BLaER1 (cell line): ENCODE measurements around the gene PODXL.
"Not testable (repeated sequence)": the region's sequence is repeated elsewhere in the genome, so short reads cannot be mapped to it uniquely, and the experiment has no call there.

Experiments used
- H3K27ac ChIP-seq: shearing (Covaris generic); formaldehyde crosslinking; 2 replicates; pipeline ENCODE4 v1.8.1; 2022
- H3K27me3 ChIP-seq: shearing (Covaris generic); formaldehyde crosslinking; 2 replicates; pipeline ENCODE4 v1.8.1; 2022
- H3K36me3 ChIP-seq: shearing (Covaris generic); formaldehyde crosslinking; 2 replicates; pipeline ENCODE4 v1.8.1; 2022
- H3K4me1 ChIP-seq: shearing (Covaris generic); formaldehyde crosslinking; 2 replicates; pipeline ENCODE4 v1.8.1; 2022
- H3K4me2 ChIP-seq: shearing (Covaris generic); formaldehyde crosslinking; 2 replicates; pipeline ENCODE4 v1.8.1; 2022
- H3K4me3 ChIP-seq: shearing (Covaris generic); formaldehyde crosslinking; 2 replicates; pipeline ENCODE4 v1.8.1; 2022
- H3K9ac ChIP-seq: shearing (Covaris generic); formaldehyde crosslinking; 2 replicates; pipeline ENCODE4 v1.8.1; 2022
- H3K9me3 ChIP-seq: shearing (Covaris generic); formaldehyde crosslinking; 2 replicates; pipeline ENCODE4 v1.8.1; 2022
- H4K20me1 ChIP-seq: shearing (Covaris generic); formaldehyde crosslinking; 2 replicates; pipeline ENCODE4 v1.8.1; 2022
- Cebpa-rat ChIP-seq: shearing (Covaris generic); IDR thresholded peaks from 2 replicates; pipeline ENCODE4 v1.8.1; 2022

Gene PODXL

DNA sequence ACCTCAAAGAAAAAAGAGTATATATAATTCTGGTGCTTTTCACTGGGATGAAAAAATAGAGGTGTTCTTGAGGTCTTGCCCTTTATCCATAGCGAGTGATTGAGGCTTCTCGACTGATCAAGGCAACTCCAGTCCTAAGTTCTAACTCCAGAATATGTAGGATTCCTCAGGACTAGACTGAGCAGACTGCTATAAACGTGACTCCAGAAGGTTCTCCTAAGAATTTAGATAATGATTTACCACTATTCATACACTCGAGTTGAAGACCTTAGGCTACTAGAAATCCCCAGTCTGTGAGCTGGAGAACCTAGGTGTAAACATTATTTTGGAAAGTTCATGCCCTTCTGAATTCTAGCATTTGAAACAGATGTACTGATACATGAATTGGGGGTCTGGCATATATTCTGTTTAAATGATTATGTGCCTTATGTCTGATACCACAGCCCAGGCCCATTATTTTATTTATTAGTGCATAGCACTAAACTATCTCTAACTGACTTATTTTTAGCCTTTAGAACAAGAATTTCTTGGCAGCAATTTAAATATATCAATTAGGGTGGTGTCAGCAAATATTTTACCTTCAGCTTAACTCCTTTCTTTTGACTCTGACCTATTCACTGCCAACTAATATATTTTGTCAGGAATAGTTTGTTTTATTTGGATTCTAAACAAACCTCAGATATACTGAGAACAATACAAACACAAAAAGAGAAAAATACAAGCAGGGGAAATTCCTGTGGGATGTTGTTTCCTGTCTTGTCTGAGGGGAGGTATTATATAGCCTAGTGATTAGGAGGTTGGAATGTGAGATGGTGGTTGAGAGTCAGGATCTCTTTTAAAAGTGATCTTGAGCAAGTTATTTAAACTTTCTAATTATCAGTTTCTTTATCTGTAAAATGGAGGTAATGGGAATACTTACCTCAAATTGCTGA, 75.8 kb downstream of the PODXL start:
- Histone ChIP-seq H3K4me3 (no peak overlapping the region), H3K9me3 (no peaks in the 10 kb centered on the region), H3K9ac (no peak overlapping the region), H4K20me1 (no peaks in the 10 kb centered on the region), H3K36me3 (peaks cover 41% of the 10 kb centered on the region), H3K4me2 (no peak overlapping the region), H3K4me1 (no peaks in the 10 kb centered on the region), H3K27me3 (no peaks in the 10 kb centered on the region), H3K27ac (no peak overlapping the region)
- TF ChIP-seq Cebpa-rat = no peak

DNA sequence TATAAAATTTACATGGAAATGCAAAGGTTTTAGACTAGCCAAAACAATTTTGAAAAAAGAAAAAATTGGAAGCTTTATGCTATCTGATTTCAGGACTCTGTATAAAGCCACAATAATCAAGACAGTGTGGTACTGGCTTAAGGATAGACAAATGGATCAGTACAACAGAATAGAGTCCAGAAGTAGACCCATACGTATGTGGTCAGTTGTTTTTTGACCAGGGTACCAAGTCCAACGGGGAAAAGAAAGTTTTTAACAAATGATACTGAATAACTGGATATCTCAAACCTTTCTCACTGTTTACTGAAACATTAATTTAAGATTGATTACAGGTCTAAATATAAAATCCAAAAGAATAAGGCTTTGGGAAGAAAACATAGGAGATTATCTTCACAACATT, 79.7 kb downstream of the PODXL start:
- H3K27me3 ChIP-seq = no peaks in the 10 kb centered on the region
- TF ChIP-seq Cebpa-rat = no peak
- peaks cover 48% of the 10 kb centered on the region for H3K36me3 ChIP-seq
- no peak overlapping the region for H3K4me3 ChIP-seq
- no peak overlapping the region for H3K9ac ChIP-seq
- no peaks in the 10 kb centered on the region for H4K20me1 ChIP-seq
- H3K4me1 ChIP-seq = no peaks in the 10 kb centered on the region
- no peaks in the 10 kb centered on the region for H3K9me3 ChIP-seq
- H3K4me2 ChIP-seq = no peak overlapping the region
- H3K27ac ChIP-seq = no peak overlapping the region

DNA sequence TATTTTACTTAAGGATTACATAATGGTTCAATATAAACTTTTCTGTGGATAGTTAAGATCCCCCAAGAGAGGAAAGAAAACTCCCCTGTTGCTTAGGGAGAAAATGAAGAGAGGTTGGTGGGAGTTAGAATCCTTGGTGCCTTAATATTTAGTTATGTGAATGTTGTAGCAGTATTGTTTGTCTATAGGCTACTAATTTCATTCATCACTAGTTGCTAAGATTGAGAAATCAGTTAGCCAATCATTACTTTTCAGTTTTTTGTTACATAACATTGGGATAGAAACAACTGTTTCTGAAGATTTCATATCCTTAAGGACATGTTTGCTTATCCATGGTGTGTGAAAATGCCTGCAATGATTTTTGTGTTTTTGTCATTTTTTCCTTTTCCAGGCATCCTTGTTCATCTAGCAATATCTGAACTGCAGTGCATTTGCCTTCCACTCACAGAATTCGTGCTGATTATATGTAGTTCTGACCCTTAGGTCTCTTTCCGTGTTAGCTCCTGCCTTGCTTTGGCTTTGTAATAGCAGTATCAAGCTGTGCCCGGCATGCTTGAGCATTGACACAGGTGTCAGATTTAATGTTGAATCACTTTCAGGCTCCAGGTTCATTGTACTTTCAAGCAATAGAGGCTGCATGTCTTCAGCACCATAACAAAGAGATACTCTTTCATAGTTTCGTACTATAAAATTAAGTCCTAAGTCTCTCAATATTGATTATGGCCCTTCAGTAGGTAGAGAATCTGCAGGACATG, 85.0 kb downstream of the PODXL start:
- H4K20me1 ChIP-seq = no peaks in the 10 kb centered on the region

DNA sequence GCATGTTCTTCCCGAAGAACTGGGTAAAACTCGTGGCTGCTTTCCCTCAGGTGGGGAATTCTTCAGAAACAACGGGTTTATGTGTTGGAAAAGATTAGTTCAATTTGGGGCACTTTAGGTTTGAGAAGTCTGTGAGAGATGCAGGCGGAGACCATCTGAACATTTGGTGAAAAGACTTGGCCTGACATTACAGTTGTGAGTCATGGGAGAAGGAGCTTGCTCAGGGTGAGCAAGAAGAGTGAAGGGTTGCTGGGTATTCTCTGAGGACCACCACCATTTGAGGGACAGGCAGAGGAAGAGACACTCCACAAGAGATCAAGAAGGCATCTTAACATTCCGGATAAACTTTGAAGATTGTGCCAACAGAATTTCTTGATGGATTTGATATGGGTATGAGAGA, 88.6 kb downstream of the PODXL start:
- Histone ChIP-seq H3K36me3 (peaks cover 95% of the 10 kb centered on the region), H4K20me1 (no peaks in the 10 kb centered on the region), H3K9me3 (peaks cover under 1% of the 10 kb centered on the region; the same call in 1 of the 2 replicates), H3K27ac (no peak overlapping the region), H3K9ac (no peak overlapping the region), H3K27me3 (no peaks in the 10 kb centered on the region), H3K4me2 (no peak overlapping the region), H3K4me3 (no peak overlapping the region), H3K4me1 (peaks cover 1% of the 10 kb centered on the region; the same call in 1 of the 2 replicates)
- TF ChIP-seq Cebpa-rat = no peak

More for the DNA sequence above, 85.0 kb downstream of the PODXL start:
- no peak overlapping the region for H3K27ac ChIP-seq
- no peaks in the 10 kb centered on the region for H3K9me3 ChIP-seq
- H3K4me3 ChIP-seq = no peak overlapping the region
- no peak overlapping the region for H3K4me2 ChIP-seq
- peaks cover 81% of the 10 kb centered on the region for H3K36me3 ChIP-seq
- no peaks in the 10 kb centered on the region for H3K27me3 ChIP-seq
- no peak overlapping the region for H3K9ac ChIP-seq
- TF ChIP-seq Cebpa-rat = no peak
- no peaks in the 10 kb centered on the region for H3K4me1 ChIP-seq

DNA sequence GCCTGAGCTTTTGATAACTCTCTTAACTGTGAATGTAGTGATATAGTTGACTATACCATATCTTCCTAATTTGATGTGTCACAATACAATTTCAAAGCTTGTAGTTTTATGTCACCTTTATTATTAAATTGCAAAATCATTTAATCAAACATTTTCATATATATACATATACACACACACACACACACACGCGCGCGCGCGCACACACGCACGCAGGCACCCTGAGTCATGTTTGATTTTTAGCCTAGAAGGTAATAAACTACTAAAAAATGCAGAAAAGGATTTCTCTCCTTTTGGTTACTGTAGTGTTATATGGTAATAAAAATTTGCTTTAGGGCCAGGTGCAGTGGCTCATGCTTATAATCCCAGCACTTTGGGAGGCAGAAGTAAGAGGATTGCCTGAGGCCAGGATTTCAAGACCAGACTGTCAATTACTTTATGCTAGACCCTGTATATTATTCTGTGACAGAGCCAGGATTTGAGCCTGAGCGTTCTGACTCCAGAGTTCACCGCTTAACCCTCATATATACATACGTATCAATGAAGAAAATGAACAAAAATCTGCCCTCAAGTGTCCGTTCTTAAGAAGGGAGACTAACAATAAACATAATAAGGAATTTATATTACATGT, 89.6 kb downstream of the PODXL start:
- H3K4me3 ChIP-seq = no peak overlapping the region
- no peak overlapping the region for H3K27ac ChIP-seq
- no peak overlapping the region for H3K4me2 ChIP-seq
- peaks cover 4% of the 10 kb centered on the region; the same call in 1 of the 2 replicates for H3K4me1 ChIP-seq
- TF ChIP-seq Cebpa-rat = no peak
- H3K27me3 ChIP-seq = no peaks in the 10 kb centered on the region
- no peak overlapping the region for H3K9ac ChIP-seq
- peaks cover 3% of the 10 kb centered on the region; the same call in 1 of the 2 replicates for H3K9me3 ChIP-seq
- H4K20me1 ChIP-seq = no peaks in the 10 kb centered on the region
- H3K36me3 ChIP-seq = peaks cover 97% of the 10 kb centered on the region

DNA sequence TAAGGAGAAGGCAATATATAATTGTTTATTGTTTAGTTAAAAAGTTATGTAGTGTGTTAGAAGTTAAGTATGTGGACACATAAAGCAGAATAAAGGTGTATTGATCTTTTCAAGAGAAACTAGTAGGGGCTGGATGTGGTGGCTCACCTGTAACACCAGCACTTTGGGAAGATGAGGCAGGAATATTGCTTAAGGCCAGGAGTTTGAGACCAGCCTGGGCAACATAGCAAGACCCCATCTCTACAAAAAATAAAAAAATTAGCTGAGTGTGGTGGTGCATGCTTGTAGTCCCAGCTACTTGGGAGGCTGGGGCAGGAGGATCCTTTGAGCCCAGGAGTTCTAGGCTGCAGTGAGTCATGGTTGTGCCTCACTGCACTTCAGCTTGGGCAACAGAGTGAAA, 93.7 kb downstream of the PODXL start:
- peaks cover 76% of the 10 kb centered on the region for H3K36me3 ChIP-seq
- not testable (repeated sequence) for H3K9ac ChIP-seq, H3K27me3 ChIP-seq, H3K27ac ChIP-seq, H4K20me1 ChIP-seq, H3K4me3 ChIP-seq, H3K9me3 ChIP-seq, H3K4me1 ChIP-seq, H3K4me2 ChIP-seq

DNA sequence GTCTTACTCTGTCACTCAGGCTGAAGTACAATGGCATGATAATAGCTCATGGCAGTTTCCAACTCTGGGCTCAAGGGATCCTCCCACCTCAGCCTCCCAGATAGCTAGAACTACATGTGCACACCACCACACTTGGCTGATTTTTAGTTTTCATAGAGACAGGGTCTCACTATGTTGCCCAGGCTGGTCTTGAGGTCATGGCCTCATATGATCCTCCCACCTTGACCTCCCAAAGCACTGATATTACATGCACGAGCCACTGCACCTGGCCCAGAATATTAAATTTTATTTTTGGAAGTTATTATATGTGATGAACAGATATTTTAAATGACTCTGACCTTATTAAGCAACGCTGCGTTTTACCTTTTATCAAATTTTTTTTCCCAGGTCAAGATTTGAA, 94.4 kb downstream of the PODXL start:
- H3K27ac ChIP-seq = no peak overlapping the region
- peaks cover 3% of the 10 kb centered on the region; the same call in 1 of the 2 replicates for H3K9me3 ChIP-seq
- no peaks in the 10 kb centered on the region for H3K27me3 ChIP-seq
- no peak for TF ChIP-seq Cebpa-rat
- H3K4me3 ChIP-seq = no peak overlapping the region
- H3K36me3 ChIP-seq = peaks cover 76% of the 10 kb centered on the region
- no peak overlapping the region for H3K4me2 ChIP-seq
- H4K20me1 ChIP-seq = peaks cover 7% of the 10 kb centered on the region; the same call in 1 of the 2 replicates
- H3K4me1 ChIP-seq = peaks cover 4% of the 10 kb centered on the region; the same call in 1 of the 2 replicates
- H3K9ac ChIP-seq = no peak overlapping the region

DNA sequence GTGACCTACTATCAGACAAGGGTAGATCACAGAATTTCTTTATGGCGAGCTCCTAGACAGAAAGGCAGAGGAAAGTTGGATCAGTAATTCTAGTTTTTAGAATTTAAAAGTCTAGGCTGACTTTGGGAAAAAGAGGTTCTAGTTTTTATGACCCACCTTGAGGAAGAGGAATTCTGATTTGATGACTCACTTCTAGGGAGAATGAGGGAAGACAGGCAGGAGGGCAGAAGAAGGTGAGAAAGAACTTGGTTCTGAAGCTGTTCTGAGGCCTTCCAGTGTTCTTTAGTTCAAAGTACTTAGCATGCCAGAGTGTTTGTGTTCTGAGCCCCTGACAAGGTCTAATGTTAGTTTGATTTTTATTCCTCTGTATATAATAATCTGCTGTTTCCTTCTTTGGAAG, 97.2 kb downstream of the PODXL start:
- Histone ChIP-seq H3K36me3 (peaks cover 67% of the 10 kb centered on the region), H3K4me3 (no peak overlapping the region), H3K27me3 (no peaks in the 10 kb centered on the region), H3K4me2 (no peak overlapping the region), H3K4me1 (peaks cover 14% of the 10 kb centered on the region), H3K9ac (no peak overlapping the region), H3K27ac (no peak overlapping the region), H3K9me3 (peaks cover 3% of the 10 kb centered on the region; the same call in 1 of the 2 replicates), H4K20me1 (peaks cover 7% of the 10 kb centered on the region; the same call in 1 of the 2 replicates)
- no peak for TF ChIP-seq Cebpa-rat

DNA sequence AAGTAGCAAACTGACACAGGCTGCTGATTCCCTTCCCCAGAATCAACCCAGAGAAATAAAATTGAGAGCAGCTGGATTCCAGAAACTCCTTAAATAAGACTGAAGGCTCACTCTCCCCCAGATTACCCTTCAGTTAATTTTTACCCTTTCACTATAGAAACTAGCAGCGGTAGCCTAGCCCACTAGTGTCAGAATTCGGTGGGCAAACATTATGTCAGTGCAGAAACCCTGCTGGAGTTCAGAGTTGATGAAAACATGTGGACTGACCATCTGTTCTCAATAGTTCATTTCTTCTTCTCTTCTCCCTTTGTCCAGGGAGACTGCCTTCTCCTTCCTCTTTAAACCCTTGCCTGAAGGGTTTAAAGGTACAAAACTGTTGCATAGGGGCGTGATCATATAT, 100.1 kb downstream of the PODXL start:
- H3K9ac ChIP-seq = no peak overlapping the region
- H3K4me2 ChIP-seq = no peak overlapping the region
- TF ChIP-seq Cebpa-rat = no peak
- H4K20me1 ChIP-seq = peaks cover 7% of the 10 kb centered on the region; the same call in 1 of the 2 replicates
- no peak overlapping the region for H3K4me3 ChIP-seq
- H3K27me3 ChIP-seq = no peaks in the 10 kb centered on the region
- H3K4me1 ChIP-seq = peaks cover 12% of the 10 kb centered on the region
- H3K27ac ChIP-seq = no peak overlapping the region
- peaks cover 49% of the 10 kb centered on the region for H3K36me3 ChIP-seq
- no peaks in the 10 kb centered on the region for H3K9me3 ChIP-seq

DNA sequence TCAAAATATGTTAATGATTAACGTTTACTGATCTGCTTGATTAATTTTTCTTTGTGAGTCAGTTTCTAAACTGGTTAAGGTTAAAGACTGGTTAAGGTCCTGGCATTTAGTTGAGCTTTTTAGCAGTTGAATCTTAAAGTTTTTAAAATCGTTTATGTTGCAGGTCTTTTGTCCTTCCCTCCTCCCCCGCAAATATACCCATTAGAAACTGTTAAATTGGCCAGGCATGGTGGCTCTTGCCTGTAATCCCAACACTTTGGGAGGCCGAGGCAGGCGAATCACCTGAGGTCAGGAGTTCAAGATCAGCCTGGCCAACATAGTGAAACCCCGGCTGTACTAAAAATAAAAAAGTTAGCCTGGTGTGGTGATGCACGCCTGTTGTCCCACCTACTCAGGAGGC, 100.9 kb downstream of the PODXL start:
- no peak overlapping the region for H3K4me2 ChIP-seq
- H3K36me3 ChIP-seq = peaks cover 46% of the 10 kb centered on the region
- no peak overlapping the region for H3K27ac ChIP-seq
- H3K9me3 ChIP-seq = no peaks in the 10 kb centered on the region
- no peak overlapping the region for H3K9ac ChIP-seq
- peaks cover 7% of the 10 kb centered on the region; the same call in 1 of the 2 replicates for H4K20me1 ChIP-seq
- no peak overlapping the region for H3K4me3 ChIP-seq
- peaks cover 12% of the 10 kb centered on the region for H3K4me1 ChIP-seq
- H3K27me3 ChIP-seq = no peaks in the 10 kb centered on the region
- no peak for TF ChIP-seq Cebpa-rat
